Fibroblast of the aortic adventitia (primary cell): ENCODE data around the gene RELN. TPM values are rescaled to one million over a fixed set of nuclear protein-coding genes. Genes with fewer than 3 reads are reported as not detected.

Source experiments
- DNase-seq: peaks from one replicate; pipeline ENCODE4 v3.0.0-alpha.2; 2010; ENCODE audit warnings: low read depth
- H3K4me3 ChIP-seq: 2 replicates; pipeline ENCODE4 v1.5.1; 2011; ENCODE audit warnings: low read depth, mild to moderate bottlenecking, control low read depth, low read length, moderate library complexity
- CTCF ChIP-seq: IDR thresholded peaks from 2 replicates; pipeline ENCODE4 v1.5.1; 2011; ENCODE audit warnings: mild to moderate bottlenecking, low read length, control low read depth, inconsistent platforms; ENCODE audit not compliant: insufficient read depth
- total RNA-seq: library from RNA; depleted of rRNA; stranded (reverse); fragments of >200 nt; gene quantifications from 2 replicates; pipeline ENCODE4 v1.2.3, GENCODE V29; 2012; ENCODE audit warnings: low replicate concordance

Gene RELN
- total RNA-seq, 1 donor: 88.7 TPM

DNA sequence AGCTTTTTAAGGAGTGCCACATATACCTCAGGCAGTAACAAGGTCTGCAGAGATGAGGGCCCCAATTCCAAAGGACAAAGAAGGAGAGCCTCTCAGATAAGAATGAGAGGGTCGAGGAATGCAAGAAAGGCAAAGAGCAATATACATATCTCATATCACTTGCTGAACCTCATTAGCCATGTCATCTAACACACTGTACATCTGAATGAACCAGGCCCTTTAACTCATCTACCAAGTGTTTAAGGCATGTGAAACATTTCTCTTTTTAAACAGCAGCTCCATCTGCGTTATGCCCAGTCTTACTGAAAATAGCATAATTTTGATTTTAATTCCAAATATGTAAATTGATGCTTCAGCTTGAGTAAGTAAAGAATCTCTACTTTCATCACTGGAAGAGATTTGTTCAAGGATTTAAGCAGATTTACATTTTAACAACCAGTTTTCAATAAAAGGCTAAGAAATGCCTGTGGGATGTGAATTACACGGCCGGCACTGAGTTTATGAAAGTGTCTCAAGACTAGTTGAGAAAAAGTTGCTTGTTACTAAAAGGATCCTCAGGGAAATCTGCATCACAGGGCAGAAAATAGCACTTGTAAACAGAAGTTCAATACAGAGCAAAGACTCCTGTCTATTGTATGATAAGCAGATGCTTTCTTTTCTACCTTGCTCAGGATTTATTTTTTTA, 419.7 kb downstream of the RELN start:
- H3K4me3 ChIP-seq: no peak overlapping the region
- no peak for DNase-seq
- TF ChIP-seq CTCF: no peak

GRCh38 chr7:103564416-103564815, 425.0 kb downstream of the RELN start:
- no peak for TF ChIP-seq CTCF
- no peak overlapping the region for H3K4me3 ChIP-seq
- no peak for DNase-seq

DNA sequence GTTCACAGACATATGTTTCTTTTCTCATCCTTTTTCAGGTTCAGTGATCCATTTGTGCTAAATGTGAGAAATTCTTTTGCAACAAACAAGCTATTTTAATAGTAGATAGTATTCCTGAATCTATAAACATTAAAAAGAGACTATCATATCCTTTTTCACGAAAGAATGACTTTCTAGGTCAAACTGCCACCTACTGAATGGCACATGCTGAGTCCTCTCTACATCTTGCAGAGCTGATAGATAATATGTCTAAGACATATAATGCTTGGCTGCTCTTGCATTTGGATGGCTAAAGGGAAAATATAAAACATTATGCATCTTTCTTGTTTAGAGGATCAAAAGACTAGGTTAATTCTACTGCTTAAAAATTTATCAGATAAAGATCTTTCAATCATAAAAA, 429.3 kb downstream of the RELN start:
- no peak for TF ChIP-seq CTCF
- no peak overlapping the region for H3K4me3 ChIP-seq
- DNase-seq: no peak

GRCh38 chr7:103551016-103551415, 438.4 kb downstream of the RELN start:
- no peak for TF ChIP-seq CTCF

GRCh38 chr7:103549786-103550185, 439.7 kb downstream of the RELN start:
- TF ChIP-seq CTCF: no peak

More at GRCh38 chr7:103551016-103551415, 438.4 kb downstream of the RELN start:
- DNase-seq: no peak
- H3K4me3 ChIP-seq: no peak overlapping the region

GRCh38 chr7:103547451-103548284, 441.8 kb downstream of the RELN start:
- H3K4me3 ChIP-seq: no peak overlapping the region
- DNase-seq: no peak
- TF ChIP-seq CTCF: no peak

More at GRCh38 chr7:103549786-103550185, 439.7 kb downstream of the RELN start:
- H3K4me3 ChIP-seq: no peak overlapping the region
- no peak for DNase-seq
